ENCODE data around the gene DNAJB8.

DNAJB8 gene

GRCh38 chr3:128466840-128467541 lies at the start of gene DNAJB8:
DNAJB8 (minus strand) TSS chr3:128466890; CDS start chr3:128463245, 3,645 bp downstream.
- DNase-seq = no peak

- DNase-seq = no peak
These were observed 49.3 kb upstream of the DNAJB8 start for GRCh38 chr3:128515967-128516366.

GRCh38 chr3:128508852-128509251 lies 42.2 kb upstream of the DNAJB8 start:
- DNase-seq = no peak

- no peak for DNase-seq
These were observed 40.1 kb upstream of the DNAJB8 start for GRCh38 chr3:128506754-128507153.

- DNase-seq = no peak
These were observed 39.1 kb upstream of the DNAJB8 start for GRCh38 chr3:128505771-128506170.

- no peak for DNase-seq
These were observed 38.5 kb upstream of the DNAJB8 start for GRCh38 chr3:128504963-128505730.

GRCh38 chr3:128504533-128504915 lies 37.8 kb upstream of the DNAJB8 start:
- no peak for DNase-seq

GRCh38 chr3:128503751-128504532 lies 37.3 kb upstream of the DNAJB8 start:
- no peak for DNase-seq

- DNase-seq = no peak
These were observed 36.5 kb upstream of the DNAJB8 start for GRCh38 chr3:128503164-128503651.

GRCh38 chr3:128502712-128503111 lies 36.0 kb upstream of the DNAJB8 start:
- no peak for DNase-seq

- no peak for DNase-seq
These were observed 34.7 kb upstream of the DNAJB8 start for GRCh38 chr3:128501431-128501830.

- no peak for DNase-seq
These were observed 33.9 kb upstream of the DNAJB8 start for GRCh38 chr3:128500556-128500955.

- DNase-seq = no peak
These were observed 33.1 kb upstream of the DNAJB8 start for GRCh38 chr3:128499724-128500275.

- DNase-seq = no peak
These were observed 32.3 kb upstream of the DNAJB8 start for GRCh38 chr3:128498901-128499530.

- DNase-seq = no peak
These were observed 31.5 kb upstream of the DNAJB8 start for GRCh38 chr3:128498127-128498626.

- peak; percentile 27 for DNase-seq
These were observed 30.8 kb upstream of the DNAJB8 start for GRCh38 chr3:128497305-128498126.

- DNase-seq = no peak
These were observed 30.1 kb upstream of the DNAJB8 start for GRCh38 chr3:128496602-128497304.

- no peak for DNase-seq
These were observed 29.4 kb upstream of the DNAJB8 start for GRCh38 chr3:128496019-128496601.

- DNase-seq = no peak
These were observed 28.8 kb upstream of the DNAJB8 start for GRCh38 chr3:128495435-128495970.

GRCh38 chr3:128494367-128494650 lies 27.6 kb upstream of the DNAJB8 start:
- no peak for DNase-seq
